HCT116 (cell line): Measurements from ENCODE around the gene CFI.

Experiments
- POLR2AphosphoS5 ChIP-seq: IDR thresholded peaks from 2 replicates; pipeline ENCODE4 v1.6.1; 2011; ENCODE audit warnings: mild to moderate bottlenecking, low read depth, low read length, moderate library complexity
- ZNF274 ChIP-seq: fragments of 200-500 bp; sonication (Bioruptor generic); IDR thresholded peaks from 2 replicates; pipeline ENCODE4 v1.6.1; 2014; ENCODE audit warnings: mild to moderate bottlenecking, low read depth, low read length, inconsistent platforms
- TF ChIP-seq, protein P1 (sequence below), 3 experiments: fragments of 200-600 bp in 1 of 3; sonication (generic) in 1 of 3; IDR thresholded peaks in 2 of 3; conservative IDR thresholded peaks in 1 of 3; 2 replicates each; pipeline ENCODE4 v1.5.1; 2012 to 2017; ENCODE audit warnings: low read depth in 2 of 3, low read length in 2 of 3, antibody characterized with exemption in 1 of 3, borderline replicate concordance in 1 of 3, control low read depth in 1 of 3, mild to moderate bottlenecking in 1 of 3, mixed read lengths in 1 of 3, mixed run types in 1 of 3, moderate library complexity in 1 of 3; ENCODE audit not compliant: insufficient read depth in 1 of 3

DNA sequence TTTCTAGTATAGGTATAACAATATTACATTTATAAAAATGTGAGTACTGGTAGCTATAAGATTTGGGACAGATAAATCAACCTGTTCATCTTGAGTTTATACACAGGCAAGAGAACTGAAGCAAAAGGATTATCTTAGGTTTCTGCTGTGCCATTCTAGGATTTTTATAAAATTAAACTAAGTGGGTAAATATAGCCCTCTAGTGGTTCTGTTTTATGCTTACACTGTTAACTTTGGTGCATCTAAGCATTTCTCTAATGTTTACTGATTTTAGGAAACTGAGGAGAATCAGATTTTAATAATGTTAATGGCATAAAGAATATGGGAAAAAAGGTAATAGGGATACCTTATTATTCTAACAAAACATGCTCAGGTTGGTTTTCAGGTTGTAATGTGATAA, 24.9 kb upstream of the CFI start:
- TF ChIP-seq, protein P1, sequence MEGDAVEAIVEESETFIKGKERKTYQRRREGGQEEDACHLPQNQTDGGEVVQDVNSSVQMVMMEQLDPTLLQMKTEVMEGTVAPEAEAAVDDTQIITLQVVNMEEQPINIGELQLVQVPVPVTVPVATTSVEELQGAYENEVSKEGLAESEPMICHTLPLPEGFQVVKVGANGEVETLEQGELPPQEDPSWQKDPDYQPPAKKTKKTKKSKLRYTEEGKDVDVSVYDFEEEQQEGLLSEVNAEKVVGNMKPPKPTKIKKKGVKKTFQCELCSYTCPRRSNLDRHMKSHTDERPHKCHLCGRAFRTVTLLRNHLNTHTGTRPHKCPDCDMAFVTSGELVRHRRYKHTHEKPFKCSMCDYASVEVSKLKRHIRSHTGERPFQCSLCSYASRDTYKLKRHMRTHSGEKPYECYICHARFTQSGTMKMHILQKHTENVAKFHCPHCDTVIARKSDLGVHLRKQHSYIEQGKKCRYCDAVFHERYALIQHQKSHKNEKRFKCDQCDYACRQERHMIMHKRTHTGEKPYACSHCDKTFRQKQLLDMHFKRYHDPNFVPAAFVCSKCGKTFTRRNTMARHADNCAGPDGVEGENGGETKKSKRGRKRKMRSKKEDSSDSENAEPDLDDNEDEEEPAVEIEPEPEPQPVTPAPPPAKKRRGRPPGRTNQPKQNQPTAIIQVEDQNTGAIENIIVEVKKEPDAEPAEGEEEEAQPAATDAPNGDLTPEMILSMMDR (IDR thresholded peaks at IDR 0.05 in 2 of 3, conservative IDR thresholded peaks at IDR 0.05 in 1 of 3; ENCODE audit: borderline replicate concordance in 1 of 3, insufficient read depth in 1 of 3, low read depth in 2 of 3, low read length in 2 of 3): peak; percentile 41 to 67 (median 45); a peak in 4 of 6 replicates
- no peak for TF ChIP-seq ZNF274
- no peak for TF ChIP-seq POLR2AphosphoS5
